GM10266 (cell line): ENCODE data around the gene TRMT44.

ENCODE experiments used
- DNase-seq: peaks from one replicate; pipeline ENCODE4 v3.0.0; 2012; ENCODE audit errors: extremely low spot score
- TF ChIP-seq, protein P1 (sequence below): IDR thresholded peaks from 2 replicates; pipeline ENCODE4 v1.5.1; 2012; ENCODE audit warnings: mild to moderate bottlenecking, low read depth; ENCODE audit not compliant: control insufficient read depth, insufficient read depth; ENCODE audit errors: missing control alignments

The TRMT44 gene

DNA sequence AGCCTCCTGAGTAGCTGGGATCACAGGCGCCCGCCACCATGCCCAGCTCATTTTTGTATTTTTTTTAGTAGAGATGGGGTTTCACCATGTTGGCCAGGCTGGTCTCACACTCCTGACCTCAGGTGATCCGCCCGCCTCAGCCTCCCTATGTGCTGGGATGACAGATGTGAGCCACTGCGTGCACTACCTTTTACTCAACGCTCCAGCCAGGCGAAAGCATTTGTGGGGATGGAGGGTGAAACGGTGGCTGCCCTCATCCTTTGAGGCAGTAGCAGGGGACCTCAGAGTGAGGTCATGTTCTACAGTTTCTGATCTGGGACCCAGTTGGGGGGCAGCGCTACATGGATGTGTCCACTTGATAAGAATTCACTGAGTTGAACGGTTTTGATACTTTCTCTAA lies 73.8 kb downstream of the TRMT44 start:
- TF ChIP-seq, protein P1, sequence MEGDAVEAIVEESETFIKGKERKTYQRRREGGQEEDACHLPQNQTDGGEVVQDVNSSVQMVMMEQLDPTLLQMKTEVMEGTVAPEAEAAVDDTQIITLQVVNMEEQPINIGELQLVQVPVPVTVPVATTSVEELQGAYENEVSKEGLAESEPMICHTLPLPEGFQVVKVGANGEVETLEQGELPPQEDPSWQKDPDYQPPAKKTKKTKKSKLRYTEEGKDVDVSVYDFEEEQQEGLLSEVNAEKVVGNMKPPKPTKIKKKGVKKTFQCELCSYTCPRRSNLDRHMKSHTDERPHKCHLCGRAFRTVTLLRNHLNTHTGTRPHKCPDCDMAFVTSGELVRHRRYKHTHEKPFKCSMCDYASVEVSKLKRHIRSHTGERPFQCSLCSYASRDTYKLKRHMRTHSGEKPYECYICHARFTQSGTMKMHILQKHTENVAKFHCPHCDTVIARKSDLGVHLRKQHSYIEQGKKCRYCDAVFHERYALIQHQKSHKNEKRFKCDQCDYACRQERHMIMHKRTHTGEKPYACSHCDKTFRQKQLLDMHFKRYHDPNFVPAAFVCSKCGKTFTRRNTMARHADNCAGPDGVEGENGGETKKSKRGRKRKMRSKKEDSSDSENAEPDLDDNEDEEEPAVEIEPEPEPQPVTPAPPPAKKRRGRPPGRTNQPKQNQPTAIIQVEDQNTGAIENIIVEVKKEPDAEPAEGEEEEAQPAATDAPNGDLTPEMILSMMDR: no peak
- no peak for DNase-seq

DNA sequence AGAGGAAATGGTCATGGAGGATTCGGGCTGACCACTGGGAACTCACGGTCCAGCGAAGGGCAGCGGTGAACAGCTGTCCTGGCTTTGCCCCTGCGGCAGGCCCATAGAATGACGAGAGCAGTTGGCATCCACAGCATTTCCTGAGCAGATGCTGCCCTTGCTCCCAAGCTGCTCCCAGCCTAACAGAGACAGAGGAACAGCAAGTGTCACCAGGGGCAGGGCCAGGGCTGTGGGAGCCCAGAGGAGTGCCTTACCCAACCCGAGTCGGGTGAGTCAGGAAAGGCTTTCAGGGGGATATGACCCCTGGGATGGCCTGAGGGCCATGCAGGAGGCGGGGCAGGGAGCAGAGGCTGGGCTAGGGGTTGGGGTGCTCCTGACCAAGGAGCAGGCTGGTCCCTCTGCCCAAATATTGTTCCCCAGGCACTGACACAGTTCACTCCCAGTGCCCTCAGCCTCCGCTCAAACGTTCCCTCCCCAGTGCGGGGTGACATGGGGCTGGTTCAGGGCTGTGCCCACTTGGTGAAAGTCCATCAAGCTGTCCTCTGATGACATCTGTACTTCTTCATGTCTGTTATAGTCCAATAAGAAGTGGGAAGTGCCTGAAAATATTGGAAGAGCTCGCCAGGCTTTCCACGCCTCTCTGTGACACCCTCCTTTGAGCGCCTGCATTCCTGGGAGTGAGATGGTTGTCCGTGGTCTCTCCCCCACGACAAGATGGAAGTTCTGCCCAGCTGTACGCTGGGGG lies 74.9 kb downstream of the TRMT44 start:
- TF ChIP-seq, protein P1: no peak
- DNase-seq: no peak

DNA sequence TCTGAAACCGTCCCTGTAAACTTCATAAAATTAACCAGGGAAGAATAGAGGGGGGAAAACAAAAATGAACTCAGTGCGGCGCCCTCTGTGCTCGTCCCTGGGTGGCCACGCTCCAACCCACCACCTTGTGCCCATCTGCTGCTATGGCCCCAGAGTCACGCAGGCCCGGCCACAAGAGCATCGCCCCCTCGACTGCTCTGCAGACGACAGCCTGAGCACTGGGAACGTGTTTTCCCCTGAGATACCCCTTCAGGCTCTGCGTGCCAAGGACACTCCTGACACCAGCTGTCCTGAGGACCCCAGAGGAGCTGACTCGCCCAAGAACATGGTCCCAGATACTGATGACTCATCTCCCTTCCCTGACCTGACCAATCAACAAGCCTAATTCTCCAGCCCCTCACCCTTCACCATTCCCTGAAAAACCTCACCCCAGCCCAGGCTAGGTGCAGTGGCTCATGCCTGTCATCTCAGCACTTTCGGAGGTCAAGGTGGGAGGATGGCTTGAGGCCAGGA lies 75.5 kb downstream of the TRMT44 start:
- no peak for DNase-seq

DNA sequence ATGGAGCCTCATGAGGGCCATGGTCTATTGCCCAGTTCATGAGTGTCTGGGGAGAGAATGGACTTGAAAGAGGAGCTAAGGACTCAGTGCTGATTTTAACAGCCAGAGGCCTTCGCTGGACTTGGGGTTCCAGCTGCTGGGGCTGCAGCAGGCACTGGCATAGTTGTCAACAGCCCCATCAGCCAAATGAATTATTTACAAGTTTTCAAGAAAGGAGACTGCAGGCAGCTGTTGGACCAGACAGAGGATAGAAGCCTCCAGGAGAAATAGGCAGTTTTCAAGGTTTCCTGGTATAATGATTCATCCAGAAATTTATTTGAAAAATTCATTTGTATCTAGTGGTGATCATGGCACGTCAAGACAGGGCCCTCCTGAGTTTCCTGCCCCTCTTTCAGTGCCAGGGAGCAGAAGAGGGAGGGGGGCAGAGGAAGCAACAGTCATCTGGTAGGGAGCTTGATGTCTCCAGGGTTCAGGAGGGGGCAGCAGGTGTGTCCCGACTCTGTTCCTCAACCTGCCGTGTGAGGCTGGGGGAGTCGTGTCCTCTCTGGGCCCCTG lies 76.5 kb downstream of the TRMT44 start:
- TF ChIP-seq, protein P1: no peak
- DNase-seq: no peak

More for the DNA sequence above, 75.5 kb downstream of the TRMT44 start:
- TF ChIP-seq, protein P1: no peak

DNA sequence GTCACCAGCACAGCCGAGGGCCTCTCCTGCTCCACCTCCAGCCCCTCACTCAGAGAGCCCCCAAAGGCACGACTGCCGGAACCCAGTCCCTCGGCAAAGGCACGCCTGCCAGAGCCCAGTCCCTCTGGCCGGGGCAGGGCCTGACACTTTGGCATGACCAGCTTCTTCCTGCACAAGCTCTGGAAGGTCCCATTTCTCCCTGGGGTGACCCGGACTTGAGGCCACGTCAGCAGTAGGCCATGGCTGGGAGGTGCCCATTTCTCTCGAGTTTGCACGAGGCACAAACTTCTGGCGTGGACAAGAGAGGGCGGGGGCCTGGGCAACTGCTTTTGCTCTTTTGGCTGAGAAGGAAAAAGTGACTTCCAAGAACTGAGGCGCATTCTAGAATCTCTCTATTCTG lies 77.4 kb downstream of the TRMT44 start:
- TF ChIP-seq, protein P1: no peak
- DNase-seq: no peak

DNA sequence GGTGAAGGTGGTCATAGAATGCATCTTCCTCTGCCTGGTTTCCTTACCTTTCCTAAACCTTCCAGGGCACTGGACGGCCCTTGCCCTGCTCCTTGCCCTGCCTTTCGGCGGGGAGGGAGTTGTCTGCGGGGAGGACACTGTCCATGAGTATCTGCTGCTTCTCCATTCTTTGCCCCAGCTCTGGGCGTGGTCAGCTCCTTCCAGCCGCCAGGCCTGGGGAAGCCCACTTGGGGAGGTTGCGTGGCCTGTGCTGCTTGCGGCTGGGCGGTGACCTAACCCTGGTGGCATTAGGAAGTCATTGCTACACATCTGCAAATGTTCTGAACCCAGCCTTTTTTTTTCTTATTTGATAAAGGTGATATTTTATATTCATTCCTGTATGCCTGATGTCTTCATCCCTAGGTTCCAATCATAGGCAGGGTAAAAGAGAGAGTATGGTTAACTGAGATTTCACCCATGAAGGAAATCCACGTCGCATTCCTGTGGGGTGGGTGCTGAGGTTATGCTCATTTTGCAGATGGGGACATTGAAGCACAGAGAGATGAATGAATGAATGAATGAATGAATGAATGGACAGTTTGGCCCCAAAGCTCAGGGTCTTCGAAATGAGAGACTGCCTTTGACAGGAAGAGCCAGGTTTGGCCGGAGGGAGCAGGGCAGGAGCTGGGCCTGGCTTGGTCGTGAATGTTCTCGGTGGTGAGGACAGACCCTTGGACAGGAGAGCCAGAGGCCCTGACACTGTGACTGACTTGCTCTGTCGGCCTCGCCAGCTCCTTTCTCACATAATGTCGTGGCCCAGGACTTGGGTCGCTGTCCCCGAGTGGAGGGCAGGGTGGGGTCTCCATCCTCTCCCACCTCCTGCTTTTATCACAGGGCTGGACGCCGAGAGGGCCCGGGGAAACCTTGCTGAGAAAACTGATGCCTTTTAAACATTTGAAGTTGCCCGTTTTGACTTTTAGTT lies 81.9 kb downstream of the TRMT44 start:
- DNase-seq: no peak
- TF ChIP-seq, protein P1: no peak
